HepG2 (cell line): ENCODE results near the gene LHX3. TPM values are rescaled to one million over a fixed set of nuclear protein-coding genes. Genes with fewer than 3 reads are reported as not detected.

Source experiments
- ATAC-seq: fragments of 200-7000 bp; cut with Tn5 transposase; 3 replicates; pipeline ENCODE4 v1.9.1; 2020; ENCODE audit warnings: mild to moderate bottlenecking, moderate library complexity
- BruUV-seq: library from RNA; stranded (reverse); fragments of 400-500 nt; replicated peaks from 2 replicates; lab custom pipeline; 2021; lab: Mats Ljungman, UMichigan
- CTCF ChIA-PET: fragments of 300-600 bp; formaldehyde crosslinking; extraction: SDS; loops from one replicate; lab custom pipeline; 2021; ENCODE audit warnings: low total read pairs, inconsistent platforms, low intra/inter-chr PET ratio; lab: Yijun Ruan, JAX
- POLR2A ChIA-PET: fragments of 350-600 bp; sonication (Branson Sonifier 250); formaldehyde crosslinking; loops from one replicate; lab custom pipeline; 2020; ENCODE audit warnings: antibody characterized with exemption, inconsistent platforms; lab: Yijun Ruan, JAX
- DNase-seq: peaks from one replicate; pipeline ENCODE4 v3.0.0-alpha.2; 2015; ENCODE audit warnings: low spot score
- FAIRE-seq: peaks from 3 replicates; lab custom pipeline; 2011; peaks lifted over from hg19 to GRCh38; lab: Jason Lieb, UNC
- H2AFZ ChIP-seq: one replicate; pipeline ENCODE4 v1.6.1; 2011; ENCODE audit warnings: low read length, inconsistent platforms
- H3K27ac ChIP-seq: fragments of 300-600 bp; 3 replicates; pipeline ENCODE4 v1.8.0; 2011; ENCODE audit warnings: mixed run types, mild to moderate bottlenecking, mixed read lengths, low read length, inconsistent platforms; ENCODE audit not compliant: insufficient read depth; ENCODE audit errors: extremely low read length
- H3K27me3 ChIP-seq, 2 experiments: fragments of 200-600 bp in 1 of 2; 2 replicates in 1 of 2; 3 replicates in 1 of 2; pipeline versions ENCODE4 v1.6.0 to v1.8.0; 2011; ENCODE audit warnings: low read length in 2 of 2, mild to moderate bottlenecking in 2 of 2, moderate library complexity in 2 of 2, inconsistent platforms in 1 of 2; ENCODE audit not compliant: insufficient read depth in 2 of 2, control insufficient read depth in 1 of 2
- H3K36me3 ChIP-seq, 2 experiments: fragments of 200-600 bp in 1 of 2; replicated peaks in 1 of 2; 2 replicates in 1 of 2; 3 replicates in 1 of 2; pipeline versions ENCODE4 v1.5.1 to v1.8.0; 2011; ENCODE audit warnings: low read length in 2 of 2, inconsistent platforms in 1 of 2; ENCODE audit not compliant: insufficient read depth in 2 of 2, control insufficient read depth in 1 of 2
- H3K4me1 ChIP-seq: 2 replicates; pipeline ENCODE4 v1.5.1; 2012; ENCODE audit warnings: low read length, inconsistent platforms; ENCODE audit not compliant: insufficient read depth
- H3K4me2 ChIP-seq: 2 replicates; pipeline ENCODE4 v1.6.0; 2011; ENCODE audit warnings: low read depth, low read length, inconsistent platforms
- H3K4me3 ChIP-seq, 3 experiments: fragments of 200-600 bp in 1 of 3; sonication (generic), shearing (Covaris generic) in 1 of 3; replicated peaks in 1 of 3; 2 replicates each; pipeline ENCODE4 v1.5.1; 2011 to 2016; ENCODE audit warnings: low read length in 3 of 3, inconsistent platforms in 2 of 3, low read depth in 2 of 3, mild to moderate bottlenecking in 2 of 3, control low read depth in 1 of 3, mixed read lengths in 1 of 3; ENCODE audit not compliant: insufficient read depth in 1 of 3
- H3K79me2 ChIP-seq: one replicate; pipeline ENCODE4 v1.6.1; 2011; ENCODE audit warnings: low read length, inconsistent platforms; ENCODE audit not compliant: insufficient read depth
- H3K9ac ChIP-seq: 2 replicates; pipeline ENCODE4 v1.6.0; 2011; ENCODE audit warnings: mild to moderate bottlenecking, low read depth, low read length, inconsistent platforms; ENCODE audit not compliant: insufficient read depth
- H3K9me3 ChIP-seq: 2 replicates; pipeline ENCODE4 v1.5.1; 2012; ENCODE audit warnings: mild to moderate bottlenecking, low read length
- H4K20me1 ChIP-seq: 2 replicates; pipeline ENCODE4 v1.6.0; 2011; ENCODE audit warnings: inconsistent platforms, mild to moderate bottlenecking, low read length, moderate library complexity; ENCODE audit not compliant: insufficient read depth
- DBP ChIP-seq: sonication (generic); formaldehyde crosslinking; IDR thresholded peaks from 2 replicates; pipeline ENCODE4 v1.4.0; 2020; ENCODE audit warnings: missing genetic modification reagents; ENCODE audit errors: not compliant biosample characterization
- IRX3 ChIP-seq: sonication (generic); formaldehyde crosslinking; IDR thresholded peaks from 2 replicates; pipeline ENCODE4 v1.8.1; 2023; ENCODE audit warnings: mild to moderate bottlenecking, low read depth, missing genetic modification reagents, borderline replicate concordance
- MTERF4 ChIP-seq: sonication (generic); formaldehyde crosslinking; IDR thresholded peaks from 2 replicates; pipeline ENCODE4 v1.8.0; 2023; ENCODE audit warnings: mild to moderate bottlenecking, missing genetic modification reagents
- PATZ1 ChIP-seq: sonication (generic); formaldehyde crosslinking; IDR thresholded peaks from 2 replicates; pipeline ENCODE4 v1.4.0; 2020; ENCODE audit warnings: missing genetic modification reagents
- PHF8 ChIP-seq: sonication (generic); formaldehyde crosslinking; IDR thresholded peaks from 2 replicates; pipeline ENCODE4 v1.5.0; 2020; ENCODE audit warnings: missing genetic modification reagents
- SMC3 ChIP-seq: IDR thresholded peaks from 2 replicates; pipeline ENCODE4 v1.6.1; 2011; ENCODE audit warnings: low read length, improper control_type of control experiment
- TFAP4 ChIP-seq: sonication (generic); IDR thresholded peaks from 2 replicates; pipeline ENCODE4 v1.6.1; 2016; ENCODE audit warnings: low read depth, borderline replicate concordance
- ZMYM2 ChIP-seq: sonication (generic); formaldehyde crosslinking; IDR thresholded peaks from 2 replicates; pipeline ENCODE4 v1.8.0; 2022; ENCODE audit warnings: mild to moderate bottlenecking, missing genetic modification reagents
- ZNF274 ChIP-seq: sonication (generic); formaldehyde crosslinking; IDR thresholded peaks from 2 replicates; pipeline ENCODE4 v1.5.1; 2020; ENCODE audit warnings: mild to moderate bottlenecking, missing genetic modification reagents
- ZZZ3 ChIP-seq: sonication (generic); formaldehyde crosslinking; IDR thresholded peaks from 2 replicates; pipeline ENCODE4 v1.4.0; 2020; ENCODE audit warnings: missing genetic modification reagents, mild to moderate bottlenecking, borderline replicate concordance
- WGBS: methylation state at CpG from one replicate; pipeline ENCODE4 v1.1.6; 2017; ENCODE audit warnings: low lambda C conversion rate; 5-methylcytosine and 5-hydroxymethylcytosine counted together
- in situ Hi-C: cut with HindIII; loops from 2 replicates; pipeline ENCODE4 v1.10.0; 2017; ENCODE audit warnings: low pct_unique_long_range_greater_than_20kb; ENCODE audit not compliant: extremely low pct_ligation_motif_present
- intact Hi-C: fragments of 100-400 bp; cut with micrococcal nuclease; formaldehyde crosslinking; loops from one replicate; pipeline ENCODE4 v1.10.0; 2022; ENCODE audit not compliant: unreplicated experiment
- polyA plus RNA-seq, 8 experiments: library from polyadenylated mRNA; depleted of rRNA in 3 of 8; stranded (reverse) in 7 of 8; unstranded in 1 of 8; fragments of >200 nt; fragmentation: Illumina TruSeq in 4 of 8; extraction: Trizol in 4 of 8; gene quantifications; 2 replicates each; pipeline versions ENCODE4 v1.2.1 to v1.2.3, GENCODE V29; 2011 to 2016; ENCODE audit warnings: low read depth in 4 of 8, missing spikeins in 1 of 8, mixed read lengths in 1 of 8; ENCODE audit not compliant: insufficient read depth in 1 of 8
- total RNA-seq, 5 experiments: library from RNA; depleted of rRNA; stranded (reverse); fragments of >200 nt; fragmentation: Illumina TruSeq; extraction: Trizol; gene quantifications; 2 replicates each; pipeline ENCODE4 v1.2.3, GENCODE V29; 2016; ENCODE audit warnings: low read depth in 1 of 5

The LHX3 gene
- total and polyA plus RNA-seq, 2 of the 13 experiments (the other 11 are each of a cell fraction or from before 2014, with no cell fraction given), result not detected

GRCh38 chr9:136182850-136183422 lies 22.0 kb downstream of the LHX3 start:
- FAIRE-seq, result no peak
- H3K79me2 ChIP-seq, result no peaks in the 10 kb centered on the region
- ChIA-PET POLR2A (no interaction called here), CTCF (no interaction called here)
- no peak overlapping the region for H3K9ac ChIP-seq
- intact Hi-C loops, result no loop called here
- ATAC-seq, result no peak
- WGBS, result 85% methylated on average over 3 of the region's 18 CpGs
- BruUV-seq, result no TSS peak
- TF ChIP-seq PHF8 (CRISPR knock-in tag) (no peak), TFAP4 (no peak), SMC3 (no peak), ZNF274 (no peak), MTERF4 (CRISPR knock-in tag) (no peak), ZMYM2 (CRISPR knock-in tag) (no peak), ZZZ3 (CRISPR knock-in tag) (no peak), IRX3 (CRISPR knock-in tag) (no peak), PATZ1 (CRISPR knock-in tag) (no peak), DBP (CRISPR knock-in tag) (no peak)
- H4K20me1 ChIP-seq, result no peaks in the 10 kb centered on the region
- H3K4me1 ChIP-seq, result peaks cover 8% of the 10 kb centered on the region; the same call in 1 of the 2 replicates
- no peak for DNase-seq
- in situ Hi-C loops, result no loop called here
- no peak overlapping the region for H3K27ac ChIP-seq
- H3K9me3 ChIP-seq, result no peaks in the 10 kb centered on the region
- H3K4me2 ChIP-seq, result no peak overlapping the region
- no peak overlapping the region for H2AFZ ChIP-seq
- H3K4me3 ChIP-seq, result no peak overlapping the region
- H3K36me3 ChIP-seq, result no peaks in the 10 kb centered on the region
- H3K27me3 ChIP-seq, result peaks cover 5 to 53% of the 10 kb centered on the region in 2 experiments
